ENCODE results near the gene MLX. TPM values are rescaled to one million over a fixed set of nuclear protein-coding genes. Genes with fewer than 3 reads are reported as not detected.
"Not testable (repeated sequence)": the region's sequence is repeated elsewhere in the genome, so short reads cannot be mapped to it uniquely, and the experiment has no call there.

MLX gene
- total and polyA plus RNA-seq, 11 donors: 48.1 to 76.2 (median 57.9) TPM

DNA sequence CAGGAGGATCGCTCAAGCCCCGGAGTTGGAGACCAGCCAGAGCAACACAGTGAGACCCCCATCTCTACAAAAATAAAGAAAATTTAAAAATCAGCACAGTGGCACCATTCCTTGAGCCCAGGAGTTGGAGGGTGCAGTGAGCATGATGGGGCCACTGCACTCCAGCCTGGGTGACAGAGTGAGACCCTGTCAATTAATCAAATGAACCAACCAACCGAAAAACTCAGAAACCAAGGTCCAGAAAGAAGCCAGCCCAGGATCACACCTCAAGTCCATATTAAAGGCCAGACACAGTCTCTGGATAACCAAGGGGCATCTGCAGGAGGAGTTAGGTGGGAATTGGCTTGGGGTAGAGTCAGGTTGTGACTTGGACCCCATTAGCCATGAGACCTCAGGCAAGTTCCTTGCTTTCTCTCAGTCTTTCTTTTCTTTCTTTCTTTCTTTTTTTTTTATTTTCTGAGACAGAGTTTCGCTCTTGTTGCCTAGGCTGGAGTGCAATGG lies 11.7 kb upstream of the MLX start:
- DNase-seq (no peak), ATAC-seq (no peak)
- Histone ChIP-seq H3K9me3 (no peaks in the 10 kb centered on the region), H3K36me3 (peaks cover 0 to 5% (median 0%) of the 10 kb centered on the region in 9 donors), H3K4me3 (peak overlapping the region; percentile 65 to 98 (median 82)), H3K27ac (peak overlapping the region; percentile 76 to 97 (median 88)), H3K4me1 (peaks cover 0 to 28% (median 15%) of the 10 kb centered on the region in 12 donors), H3K27me3 (no peaks in the 10 kb centered on the region)
- intact Hi-C loops (cut with DNase I): no loop called here
- no peak for TF ChIP-seq POLR2A (IDR thresholded peaks at IDR 0.05)
- TF ChIP-seq, protein P1, sequence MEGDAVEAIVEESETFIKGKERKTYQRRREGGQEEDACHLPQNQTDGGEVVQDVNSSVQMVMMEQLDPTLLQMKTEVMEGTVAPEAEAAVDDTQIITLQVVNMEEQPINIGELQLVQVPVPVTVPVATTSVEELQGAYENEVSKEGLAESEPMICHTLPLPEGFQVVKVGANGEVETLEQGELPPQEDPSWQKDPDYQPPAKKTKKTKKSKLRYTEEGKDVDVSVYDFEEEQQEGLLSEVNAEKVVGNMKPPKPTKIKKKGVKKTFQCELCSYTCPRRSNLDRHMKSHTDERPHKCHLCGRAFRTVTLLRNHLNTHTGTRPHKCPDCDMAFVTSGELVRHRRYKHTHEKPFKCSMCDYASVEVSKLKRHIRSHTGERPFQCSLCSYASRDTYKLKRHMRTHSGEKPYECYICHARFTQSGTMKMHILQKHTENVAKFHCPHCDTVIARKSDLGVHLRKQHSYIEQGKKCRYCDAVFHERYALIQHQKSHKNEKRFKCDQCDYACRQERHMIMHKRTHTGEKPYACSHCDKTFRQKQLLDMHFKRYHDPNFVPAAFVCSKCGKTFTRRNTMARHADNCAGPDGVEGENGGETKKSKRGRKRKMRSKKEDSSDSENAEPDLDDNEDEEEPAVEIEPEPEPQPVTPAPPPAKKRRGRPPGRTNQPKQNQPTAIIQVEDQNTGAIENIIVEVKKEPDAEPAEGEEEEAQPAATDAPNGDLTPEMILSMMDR (IDR thresholded peaks at IDR 0.05): no peak
- WGBS, 4 donors: 21 to 28% (median 23%) methylated on average over 4 of the region's 4 CpGs

DNA sequence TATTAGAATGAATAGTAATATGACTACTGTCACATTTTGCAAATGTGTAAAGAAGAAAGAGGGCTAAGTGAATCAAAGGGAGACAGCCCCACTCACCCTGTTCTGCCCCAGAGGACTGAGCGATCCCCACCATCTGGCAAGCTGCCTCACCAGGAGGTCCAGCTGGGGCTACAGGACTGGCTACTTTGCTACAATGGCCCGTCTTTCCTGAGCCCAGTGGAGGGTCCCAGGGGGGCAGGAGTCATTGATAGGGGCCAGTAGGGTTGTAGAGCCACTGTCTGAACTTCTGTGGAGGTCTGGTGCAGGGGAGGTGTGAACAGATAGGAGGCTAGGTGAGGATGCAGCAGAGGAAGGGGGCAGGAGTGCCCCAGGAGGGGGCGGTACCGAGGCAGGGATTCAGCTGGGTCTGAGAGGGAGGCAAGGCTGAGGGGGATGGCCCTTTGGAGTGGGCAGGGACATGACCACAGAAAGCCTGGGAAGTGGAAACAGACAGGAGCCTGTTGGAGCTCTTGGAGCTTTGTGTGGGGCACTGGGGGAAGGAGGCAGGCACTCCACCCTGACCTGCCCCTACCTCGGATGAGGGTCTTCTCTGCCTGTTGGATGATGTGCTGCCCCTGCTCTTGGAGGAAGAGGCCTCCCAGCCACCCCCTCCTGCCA lies 10.8 kb upstream of the MLX start:
- H3K4me1 ChIP-seq: peaks cover 0 to 28% (median 15%) of the 10 kb centered on the region in 12 donors
- H3K9me3 ChIP-seq; H3K36me3 ChIP-seq; H3K27ac ChIP-seq; H3K27me3 ChIP-seq; ATAC-seq; intact Hi-C loops (cut with DNase I); DNase-seq; H3K4me3 ChIP-seq: not testable (repeated sequence)
- whole genome bisulfite sequencing, 4 donors: 55 to 73% (median 61%) methylated on average over 5 of the region's 5 CpGs

DNA sequence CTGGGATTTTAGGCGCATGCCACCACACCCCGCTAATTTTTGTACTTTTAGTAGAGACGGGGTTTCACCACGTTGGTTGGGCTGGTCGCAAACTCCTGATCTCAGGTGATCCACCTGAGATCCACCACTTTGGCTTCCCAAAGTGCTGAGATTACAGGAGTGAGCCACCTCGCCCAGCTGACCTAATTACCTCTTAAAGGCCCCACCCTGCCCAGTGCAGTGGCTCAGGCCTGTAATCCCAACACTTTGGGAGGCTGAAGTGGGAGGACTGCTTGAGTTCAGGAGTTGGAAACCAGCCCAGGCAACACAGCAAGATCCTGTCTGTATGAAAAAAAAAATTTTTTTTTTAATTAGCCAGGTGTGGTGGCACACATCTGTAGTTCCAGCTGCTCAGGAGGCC lies 7.8 kb upstream of the MLX start:
- DNase-seq (no peak), ATAC-seq (no peak)
- Histone ChIP-seq H3K4me3 (no peak overlapping the region), H3K27ac (no peak overlapping the region), H3K4me1 (peaks cover 10 to 43% (median 29%) of the 10 kb centered on the region in 12 donors), H3K36me3 (peaks cover 0 to 5% (median 0%) of the 10 kb centered on the region in 9 donors), H3K27me3 (no peaks in the 10 kb centered on the region), H3K9me3 (no peaks in the 10 kb centered on the region)
- TF ChIP-seq, protein P1 (IDR thresholded peaks at IDR 0.05): no peak
- TF ChIP-seq POLR2A (IDR thresholded peaks at IDR 0.05): no peak
- intact Hi-C loops (cut with DNase I): no loop called here
- WGBS, 4 donors: 87 to 94% (median 90%) methylated on average over 6 of the region's 6 CpGs

DNA sequence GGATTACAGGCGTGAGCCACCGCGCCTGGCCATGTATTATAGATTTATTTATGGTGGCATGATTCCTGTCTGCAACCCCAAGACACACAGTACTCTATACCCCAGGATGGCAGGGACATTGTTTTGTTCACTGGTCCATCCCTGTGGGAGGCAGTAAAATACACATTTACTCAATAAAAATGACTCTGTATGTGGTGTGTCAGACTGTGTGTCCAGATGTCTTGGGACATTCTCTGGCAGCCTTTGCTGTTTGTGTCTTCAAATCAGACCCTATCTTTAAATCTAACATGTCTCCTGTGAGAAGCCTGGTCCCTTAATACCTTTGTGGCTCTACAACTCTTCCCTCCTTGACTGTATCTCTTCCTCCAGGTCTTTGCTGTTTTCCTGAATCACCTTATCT lies 6.7 kb upstream of the MLX start:
- ATAC-seq (no peak), DNase-seq (no peak)
- Histone ChIP-seq H3K27ac (no peak overlapping the region), H3K4me3 (no peak overlapping the region), H3K9me3 (no peaks in the 10 kb centered on the region), H3K4me1 (peaks cover 10 to 37% (median 28%) of the 10 kb centered on the region in 12 donors), H3K27me3 (no peaks in the 10 kb centered on the region), H3K36me3 (peaks cover 0 to 15% (median 10%) of the 10 kb centered on the region in 9 donors)
- intact Hi-C loops (cut with DNase I): no loop called here
- no peak for TF ChIP-seq POLR2A (IDR thresholded peaks at IDR 0.05)
- TF ChIP-seq, protein P1 (IDR thresholded peaks at IDR 0.05): no peak
- WGBS, 4 donors: 86 to 97% (median 92%) methylated on average over 3 of the region's 3 CpGs

Measured in heart left ventricle (tissue), 16 donors.